IMR-90 (cell line): ENCODE data around the gene ACP1. TPM values are rescaled to one million over a fixed set of nuclear protein-coding genes. Genes with fewer than 3 reads are reported as not detected.

ENCODE experiments used
- ATAC-seq: fragments of 200-7000 bp; cut with Tn5 transposase; 2 replicates; pipeline ENCODE4 v1.9.1; 2020; ENCODE audit warnings: low read depth, mild to moderate bottlenecking, moderate library complexity
- BruUV-seq: library from RNA; stranded (reverse); fragments of 400-500 nt; replicated peaks from 2 replicates; lab custom pipeline; 2021; lab: Mats Ljungman, UMichigan
- CTCF ChIA-PET: fragments of 300-600 bp; formaldehyde crosslinking; extraction: SDS; loops from one replicate; lab custom pipeline; 2021; ENCODE audit warnings: antibody characterized with exemption; lab: Yijun Ruan, JAX
- POLR2A ChIA-PET: fragments of 300-600 bp; sonication (Branson Sonifier 250); formaldehyde crosslinking; loops from one replicate; lab custom pipeline; 2022; ENCODE audit warnings: antibody characterized with exemption; ENCODE audit not compliant: unreplicated experiment; lab: Charles Lee
- DNase-seq: peaks from one replicate; pipeline ENCODE4 v3.0.0; 2013
- H2AFZ ChIP-seq: replicated peaks from 2 replicates; pipeline ENCODE3; 2013; ENCODE audit warnings: low read length, mild to moderate bottlenecking; ENCODE audit not compliant: poor library complexity
- H2AK5ac ChIP-seq: 2 replicates; pipeline ENCODE4 v1.6.1; 2013; ENCODE audit warnings: low read depth, low read length, inconsistent platforms
- H2AK9ac ChIP-seq: replicated peaks from 2 replicates; pipeline ENCODE3; 2013; ENCODE audit warnings: mild to moderate bottlenecking, low read depth, low read length, moderate library complexity; ENCODE audit not compliant: poor library complexity
- H2BK120ac ChIP-seq: 2 replicates; pipeline ENCODE4 v1.6.1; 2013; ENCODE audit warnings: low read depth, low read length, inconsistent platforms
- H2BK15ac ChIP-seq: 3 replicates; pipeline ENCODE4 v1.6.1; 2013; ENCODE audit warnings: low read depth, low read length, inconsistent platforms
- H2BK20ac ChIP-seq: 2 replicates; pipeline ENCODE4 v1.6.1; 2013; ENCODE audit warnings: low read depth, mild to moderate bottlenecking, inconsistent platforms, low read length, moderate library complexity
- H2BK5ac ChIP-seq: 2 replicates; pipeline ENCODE4 v1.6.1; 2013; ENCODE audit warnings: mild to moderate bottlenecking, low read depth, low read length, inconsistent platforms; ENCODE audit not compliant: poor library complexity, severe bottlenecking
- H3K14ac ChIP-seq: replicated peaks from 2 replicates; pipeline ENCODE4 v1.6.1; 2013; ENCODE audit warnings: low read depth, low read length, inconsistent platforms
- H3K18ac ChIP-seq: 2 replicates; pipeline ENCODE4 v1.6.1; 2013; ENCODE audit warnings: low read depth, low read length, control low read depth
- H3K23ac ChIP-seq: 2 replicates; pipeline ENCODE4 v1.6.1; 2013; ENCODE audit warnings: low read depth, low read length, inconsistent platforms
- H3K27ac ChIP-seq: 2 replicates; pipeline ENCODE4 v1.5.1; 2013; ENCODE audit warnings: mild to moderate bottlenecking, control low read depth, low read length; ENCODE audit not compliant: insufficient read depth
- H3K27me3 ChIP-seq: 2 replicates; pipeline ENCODE4 v1.6.1; 2013; ENCODE audit warnings: low read length; ENCODE audit not compliant: control insufficient read depth, insufficient read depth
- H3K36me3 ChIP-seq: 2 replicates; pipeline ENCODE4 v1.6.1; 2013; ENCODE audit warnings: low read length, mixed read lengths; ENCODE audit not compliant: control insufficient read depth, insufficient read depth
- H3K4ac ChIP-seq: 2 replicates; pipeline ENCODE4 v1.6.1; 2013; ENCODE audit warnings: low read depth, low read length, inconsistent platforms
- H3K4me1 ChIP-seq: 2 replicates; pipeline ENCODE4 v1.6.1; 2013; ENCODE audit warnings: low read length, mixed read lengths; ENCODE audit not compliant: control insufficient read depth, insufficient read depth
- H3K4me2 ChIP-seq: 2 replicates; pipeline ENCODE4 v1.6.1; 2013; ENCODE audit warnings: low read depth, mild to moderate bottlenecking, control low read depth, low read length, moderate library complexity
- H3K4me3 ChIP-seq: 2 replicates; pipeline ENCODE4 v1.5.1; 2013; ENCODE audit warnings: low read depth, mild to moderate bottlenecking, control low read depth, low read length, moderate library complexity; ENCODE audit not compliant: insufficient read depth
- H3K56ac ChIP-seq: 2 replicates; pipeline ENCODE4 v1.6.1; 2013; ENCODE audit warnings: low read length, inconsistent platforms; ENCODE audit not compliant: insufficient read depth; ENCODE audit errors: extremely low read depth
- H3K79me1 ChIP-seq, 2 experiments: 2 replicates each; pipeline ENCODE4 v1.6.1; 2013; ENCODE audit warnings: low read length in 2 of 2, inconsistent platforms in 1 of 2, low read depth in 1 of 2
- H3K9ac ChIP-seq: 2 replicates; pipeline ENCODE4 v1.6.1; 2013; ENCODE audit warnings: low read depth, low read length, control low read depth
- H3K9me1 ChIP-seq: 2 replicates; pipeline ENCODE4 v1.6.1; 2013; ENCODE audit warnings: low read length, inconsistent platforms; ENCODE audit not compliant: insufficient read depth
- H3K9me3 ChIP-seq: 2 replicates; pipeline ENCODE4 v1.6.1; 2013; ENCODE audit warnings: low read length; ENCODE audit not compliant: control insufficient read depth, insufficient read depth
- H4K20me1 ChIP-seq: 2 replicates; pipeline ENCODE4 v1.6.1; 2013; ENCODE audit warnings: low read length, inconsistent platforms; ENCODE audit not compliant: insufficient read depth
- H4K5ac ChIP-seq: 2 replicates; pipeline ENCODE4 v1.6.1; 2013; ENCODE audit warnings: mild to moderate bottlenecking, low read depth, low read length, control low read depth
- H4K8ac ChIP-seq, 2 experiments: 2 replicates each; pipeline ENCODE4 v1.6.1; 2013; ENCODE audit warnings: low read depth in 2 of 2, low read length in 2 of 2, control low read depth in 1 of 2, inconsistent platforms in 1 of 2
- H4K91ac ChIP-seq: 2 replicates; pipeline ENCODE4 v1.6.1; 2013; ENCODE audit warnings: low read depth, low read length, inconsistent platforms; ENCODE audit not compliant: insufficient read depth
- BHLHE40 ChIP-seq: fragments of 150-350 bp; IDR thresholded peaks from 2 replicates; pipeline ENCODE4 v1.6.1; 2016; ENCODE audit warnings: mild to moderate bottlenecking, low read depth, low read length
- CEBPB ChIP-seq: IDR thresholded peaks from 2 replicates; pipeline ENCODE4 v1.6.1; 2012; ENCODE audit warnings: low read depth, low read length, improper control_type of control experiment
- CTCF ChIP-seq: conservative IDR thresholded peaks from 2 replicates; pipeline ENCODE4 v1.5.1; 2012; ENCODE audit warnings: mild to moderate bottlenecking, low read depth, low read length, improper control_type of control experiment
- ELK1 ChIP-seq: fragments of 150-350 bp; IDR thresholded peaks from 2 replicates; pipeline ENCODE4 v1.6.1; 2016; ENCODE audit warnings: low read depth, mild to moderate bottlenecking, low read length, moderate library complexity, borderline replicate concordance
- FOS ChIP-seq: fragments of 150-350 bp; IDR thresholded peaks from 2 replicates; pipeline ENCODE4 v1.6.1; 2016; ENCODE audit warnings: low read depth, low read length
- MAFK ChIP-seq: IDR thresholded peaks from 2 replicates; pipeline ENCODE4 v1.6.1; 2012; ENCODE audit warnings: low read depth, low read length, improper control_type of control experiment
- MAZ ChIP-seq: IDR thresholded peaks from 2 replicates; pipeline ENCODE4 v1.6.1; 2012; ENCODE audit warnings: low read depth, mild to moderate bottlenecking, low read length, improper control_type of control experiment, moderate library complexity, borderline replicate concordance
- MXI1 ChIP-seq: IDR thresholded peaks from 2 replicates; pipeline ENCODE4 v1.6.1; 2012; ENCODE audit warnings: low read depth, mild to moderate bottlenecking, low read length, moderate library complexity, borderline replicate concordance
- NFE2L2 ChIP-seq: fragments of 150-350 bp; IDR thresholded peaks from 2 replicates; pipeline ENCODE4 v1.6.1; 2016; ENCODE audit warnings: low read depth, mild to moderate bottlenecking, low read length
- POLR2A ChIP-seq: IDR thresholded peaks from 2 replicates; pipeline ENCODE4 v1.6.1; 2012; ENCODE audit warnings: mild to moderate bottlenecking, low read depth, low read length
- RAD21 ChIP-seq: IDR thresholded peaks from 2 replicates; pipeline ENCODE4 v1.6.1; 2012; ENCODE audit warnings: low read length, improper control_type of control experiment
- RCOR1 ChIP-seq: IDR thresholded peaks from 2 replicates; pipeline ENCODE4 v1.6.1; 2012; ENCODE audit warnings: mild to moderate bottlenecking, low read length, improper control_type of control experiment; ENCODE audit not compliant: insufficient replicate concordance
- RFX5 ChIP-seq: IDR thresholded peaks from 2 replicates; pipeline ENCODE4 v1.8.0; 2012; ENCODE audit warnings: low read depth, mild to moderate bottlenecking, low read length, moderate library complexity
- SMC3 ChIP-seq: fragments of 150-350 bp; IDR thresholded peaks from 2 replicates; pipeline ENCODE4 v1.6.1; 2016; ENCODE audit warnings: low read depth, mild to moderate bottlenecking, antibody characterized with exemption, low read length, moderate library complexity
- USF2 ChIP-seq: fragments of 150-350 bp; IDR thresholded peaks from 2 replicates; pipeline ENCODE4 v1.6.1; 2017; ENCODE audit warnings: mild to moderate bottlenecking, antibody characterized with exemption, low read length, low read depth
- WGBS, 2 experiments: methylation state at CpG; one replicate each; pipeline versions ENCODE4 v1.1.5 to v1.1.7; 2013; ENCODE audit warnings: missing lambda C conversion rate in 2 of 2; ENCODE audit not compliant: insufficient read length in 1 of 2; ENCODE audit errors: extremely low coverage in 2 of 2; 5-methylcytosine and 5-hydroxymethylcytosine counted together
- dilution Hi-C: fragments of 300-500 bp; cut with HindIII; formaldehyde crosslinking; loops from one replicate; pipeline ENCODE4 v1.14.3; 2018; ENCODE audit warnings: low sequenced_read_pairs; ENCODE audit not compliant: unreplicated experiment
- in situ Hi-C: fragments of 300-500 bp; cut with MboI; formaldehyde crosslinking; loops from 3 replicates; pipeline ENCODE4 v1.14.3; 2019; ENCODE audit warnings: low sequenced_read_pairs, inconsistent platforms, mixed read lengths
- intact Hi-C: fragments of 100-400 bp; cut with micrococcal nuclease; formaldehyde crosslinking; loops from 2 replicates; pipeline ENCODE4 v1.10.0; 2022
- polyA plus RNA-seq, 3 experiments: library from polyadenylated mRNA; depleted of rRNA; stranded (reverse); fragments of >200 nt; gene quantifications; 2 replicates each; pipeline ENCODE4 v1.2.3, GENCODE V29; 2012; ENCODE audit warnings: low replicate concordance in 1 of 3
- total RNA-seq: library from RNA; depleted of rRNA; stranded (reverse); fragments of >200 nt; gene quantifications from 2 replicates; pipeline ENCODE4 v1.2.3, GENCODE V29; 2012

Gene ACP1
- total and polyA plus RNA-seq, 2 of the 4 experiments (the other 2 are of a cell fraction) = 85.7 to 104 TPM

GRCh38 chr2:283996-284794 lies 19.4 kb downstream of the ACP1 start:
- CTCF ChIA-PET = no interaction called here
- no CpG with 5 or more reads among the region's 4 CpGs for WGBS, 2 experiments
- TF ChIP-seq RCOR1 (no peak), RAD21 (no peak), MAZ (no peak), USF2 (no peak), SMC3 (no peak), BHLHE40 (no peak), RFX5 (no peak), CTCF (no peak), ELK1 (no peak), CEBPB (no peak), POLR2A (no peak), MXI1 (no peak), FOS (no peak), NFE2L2 (no peak), MAFK (no peak)

More at GRCh38 chr2:283996-284794, 19.4 kb downstream of the ACP1 start:
- H4K5ac ChIP-seq = no peak overlapping the region
- no peak overlapping the region for H3K18ac ChIP-seq
- H3K79me1 ChIP-seq = peaks cover 0 to 4% of the 10 kb centered on the region in 2 experiments; a peak in 1 of 4 replicates
- H4K20me1 ChIP-seq = no peaks in the 10 kb centered on the region
- H3K4ac ChIP-seq = no peak overlapping the region
- intact Hi-C loops (loop anchor here (2.0 kb wide), 1 partner anchor 23 kb away; no protein-coding TSS in a partner anchor), dilution Hi-C loops (no loop called here), in situ Hi-C loops (no loop called here)
- DNase-seq (peak; percentile 52), ATAC-seq (no peak)
- peaks cover 9% of the 10 kb centered on the region; the same call in 1 of the 2 replicates for H3K9me1 ChIP-seq
- peaks cover 9% of the 10 kb centered on the region for H3K4me1 ChIP-seq
- H3K36me3 ChIP-seq = peaks cover 12% of the 10 kb centered on the region
- H3K27ac ChIP-seq = no peak overlapping the region
- no peak overlapping the region for H3K4me2 ChIP-seq
- no peak overlapping the region for H4K91ac ChIP-seq
- no peak overlapping the region for H2BK20ac ChIP-seq
- H2BK120ac ChIP-seq = no peak overlapping the region
- no peak overlapping the region for H3K23ac ChIP-seq
- no peak overlapping the region for H3K14ac ChIP-seq
- H3K4me3 ChIP-seq = no peak overlapping the region
- POLR2A ChIA-PET = no interaction called here
- no peak overlapping the region for H2BK15ac ChIP-seq
- H2AK9ac ChIP-seq = no peak overlapping the region
- no peaks in the 10 kb centered on the region for H3K9me3 ChIP-seq
- no peak overlapping the region for H2AK5ac ChIP-seq
- H2BK5ac ChIP-seq = no peak overlapping the region
- H3K9ac ChIP-seq = no peak overlapping the region
- no peak overlapping the region for H2AFZ ChIP-seq
- H4K8ac ChIP-seq = no peak overlapping the region
- no peak overlapping the region for H3K56ac ChIP-seq
- BruUV-seq = no TSS peak
- H3K27me3 ChIP-seq = peaks cover 17% of the 10 kb centered on the region
